C1 segment of cervical spinal cord (tissue), 14 donors: ENCODE data around the gene DELE1.
"Not testable (repeated sequence)": the region's sequence is repeated elsewhere in the genome, so short reads cannot be mapped to it uniquely, and the experiment has no call there.

Source experiments
- DNase-seq, 14 donors: peaks; one replicate each; lab custom pipeline; 2025; lab: John Stamatoyannopoulos, UW

The DELE1 gene

GRCh38 chr5:141922827-141923447 is 734 bp upstream of the DELE1 start:
- not testable (repeated sequence) for DNase-seq

GRCh38 chr5:141926434-141926833 is 2.8 kb downstream of the DELE1 start:
- no peak for DNase-seq

- no peak for DNase-seq
These were observed 4.4 kb downstream of the DELE1 start for GRCh38 chr5:141928051-141928450.

- no peak for DNase-seq
These were observed 5.9 kb downstream of the DELE1 start for GRCh38 chr5:141929398-141930058.

- no peak for DNase-seq
These were observed 8.0 kb downstream of the DELE1 start for GRCh38 chr5:141931694-141932093.

- no peak for DNase-seq
These were observed 9.5 kb downstream of the DELE1 start for GRCh38 chr5:141933151-141933550.

GRCh38 chr5:141934099-141934844 is 10.6 kb downstream of the DELE1 start:
- DNase-seq = peak in 1 of 14 donors; percentile 77

GRCh38 chr5:141935538-141935937 is 11.9 kb downstream of the DELE1 start:
- DNase-seq = no peak

GRCh38 chr5:141940695-141941271 is 17.1 kb downstream of the DELE1 start:
- peak in 4 of 14 donors; percentile 19 to 39 (median 34) for DNase-seq

GRCh38 chr5:141941307-141941706 is 17.6 kb downstream of the DELE1 start:
- peak in 1 of 14 donors; percentile 39 for DNase-seq

GRCh38 chr5:141941779-141942178 is 18.1 kb downstream of the DELE1 start:
- DNase-seq = no peak

GRCh38 chr5:141942185-141942857 is 18.6 kb downstream of the DELE1 start:
- no peak for DNase-seq

GRCh38 chr5:141944076-141944475 is 20.4 kb downstream of the DELE1 start:
- DNase-seq = no peak

GRCh38 chr5:141945511-141946051 is 21.9 kb downstream of the DELE1 start:
- DNase-seq = peak in 6 of 14 donors; percentile 21 to 37 (median 24)

GRCh38 chr5:141947316-141947715 is 23.6 kb downstream of the DELE1 start:
- no peak for DNase-seq

GRCh38 chr5:141948812-141949211 is 25.1 kb downstream of the DELE1 start:
- DNase-seq = no peak

- no peak for DNase-seq
These were observed 25.8 kb downstream of the DELE1 start for GRCh38 chr5:141949511-141949910.

GRCh38 chr5:141950207-141951005 is 26.7 kb downstream of the DELE1 start:
- DNase-seq = no peak

- no peak for DNase-seq
These were observed 27.7 kb downstream of the DELE1 start for GRCh38 chr5:141951332-141951781.

GRCh38 chr5:141952020-141952419 is 28.3 kb downstream of the DELE1 start:
- no peak for DNase-seq
